ENCODE results near the gene BAIAP2. TPM values are rescaled to one million over a fixed set of nuclear protein-coding genes. Genes with fewer than 3 reads are reported as not detected.

The BAIAP2 gene
- polyA plus RNA-seq, 3 donors, result 8.6 to 17.0 (median 11.2) TPM

- peak overlapping the region; percentile 27 to 77 for H3K27ac ChIP-seq (ENCODE audit: low read depth in 1 of 2, low read length in 2 of 2)
- WGBS (ENCODE audit: insufficient coverage), result 14% methylated on average over 13 of the region's 18 CpGs
- peak; percentile 85 to 92 (median 89) for DNase-seq
Observed at GRCh38 chr17:81154961-81155360, 120.0 kb downstream of the BAIAP2 start.

More at GRCh38 chr17:81154961-81155360, 120.0 kb downstream of the BAIAP2 start:
- H3K9me3 ChIP-seq (replicated peaks in 1 of 2; ENCODE audit: control insufficient read depth in 1 of 2, insufficient read depth in 1 of 2, low read length in 2 of 2), result peaks cover 0 to 8% of the 10 kb centered on the region in 2 donors
- H3K4me2 ChIP-seq (replicated peaks; ENCODE audit: extremely low read depth, low read length, poor library complexity, severe bottlenecking), result no peak overlapping the region
- no peaks in the 10 kb centered on the region for H4K20me1 ChIP-seq (ENCODE audit: insufficient read depth, low read length)
- Mint-ChIP-seq H3K36me3 (peaks cover 15 to 24% of the 10 kb centered on the region in 2 donors), H3K4me1 (peaks cover 50% of the 10 kb centered on the region), H3K4me3 (peak overlapping the region in 1 of 2 donors; percentile 60), H3K27ac (peak overlapping the region; percentile 32 to 97 (median 87)), H3K27me3 (ENCODE audit: low read depth in 3 of 3) (peaks cover 0 to 1% (median 1%) of the 10 kb centered on the region in 3 donors), H3K9me3 (peaks cover 3 to 13% (median 10%) of the 10 kb centered on the region in 7 donors)
- intact Hi-C loops (cut with micrococcal nuclease), result no loop called here
- no peaks in the 10 kb centered on the region for H3K27me3 ChIP-seq (ENCODE audit: control insufficient read depth in 2 of 2, insufficient read depth in 2 of 2, low read length in 2 of 2)
- no peaks in the 10 kb centered on the region for H3K36me3 ChIP-seq (replicated peaks in 1 of 2; ENCODE audit: control insufficient read depth in 1 of 2, insufficient read depth in 2 of 2, low read length in 2 of 2)
- no peak overlapping the region for H2AFZ ChIP-seq (ENCODE audit: insufficient read depth, low read depth, low read length, poor library complexity, severe bottlenecking)
- TF ChIP-seq CTCF (IDR thresholded peaks at IDR 0.05), result no peak
- no peak overlapping the region for H3K9ac ChIP-seq (ENCODE audit: insufficient read depth, low read length, poor library complexity, severe bottlenecking)
- H3K4me3 ChIP-seq (replicated peaks in 1 of 3; ENCODE audit: low read depth in 2 of 3, low read length in 3 of 3), result no peak overlapping the region
- H3K4me1 ChIP-seq (ENCODE audit: control insufficient read depth in 1 of 2, insufficient read depth in 2 of 2, low read length in 2 of 2), result peaks cover 51 to 64% of the 10 kb centered on the region in 2 donors
- peaks cover 53% of the 10 kb centered on the region for H3K79me2 ChIP-seq (ENCODE audit: insufficient read depth, low read length)
